Measurements from ENCODE around the gene TMEM183A. TPM values are rescaled to one million over a fixed set of nuclear protein-coding genes. Genes with fewer than 3 reads are reported as not detected.

Gene TMEM183A, protein sequence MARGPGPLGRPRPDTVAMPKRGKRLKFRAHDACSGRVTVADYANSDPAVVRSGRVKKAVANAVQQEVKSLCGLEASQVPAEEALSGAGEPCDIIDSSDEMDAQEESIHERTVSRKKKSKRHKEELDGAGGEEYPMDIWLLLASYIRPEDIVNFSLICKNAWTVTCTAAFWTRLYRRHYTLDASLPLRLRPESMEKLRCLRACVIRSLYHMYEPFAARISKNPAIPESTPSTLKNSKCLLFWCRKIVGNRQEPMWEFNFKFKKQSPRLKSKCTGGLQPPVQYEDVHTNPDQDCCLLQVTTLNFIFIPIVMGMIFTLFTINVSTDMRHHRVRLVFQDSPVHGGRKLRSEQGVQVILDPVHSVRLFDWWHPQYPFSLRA
- 10 to 100 TPM; 67.8 to 74.0 (median 71.2) TPM for polyA plus RNA-seq (ENCODE audit: insufficient read depth in 1 of 5, insufficient read length in 5 of 5, low replicate concordance in 1 of 5)
- long read RNA-seq, donor 1, transcript TMEM183A-201 (8 exons, 3,019 nt): major isoform, 12 of 60 reads
- long read RNA-seq, donor 1, partial matches to known transcripts: 40 of 60 reads
- long read RNA-seq, donor 1, other reads (novel, unspliced or antisense): 8 of 60 reads
- long read RNA-seq, donor 2, transcript TMEM183A-201 (8 exons, 3,019 nt): major isoform, 9 of 22 reads
- long read RNA-seq, donor 2, partial matches to known transcripts: 13 of 22 reads
- long read RNA-seq, donor 2, other reads (novel, unspliced or antisense): 0 of 22 reads
- long read RNA-seq, donor 3, transcript TMEM183A-201 (8 exons, 3,019 nt): major isoform, 11 of 34 reads
- long read RNA-seq, donor 3, partial matches to known transcripts: 23 of 34 reads
- long read RNA-seq, donor 3, other reads (novel, unspliced or antisense): 0 of 34 reads
- long read RNA-seq, donor 4, transcript TMEM183A-201 (8 exons, 3,019 nt): major isoform, 10 of 26 reads
- long read RNA-seq, donor 4, partial matches to known transcripts: 16 of 26 reads
- long read RNA-seq, donor 4, other reads (novel, unspliced or antisense): 0 of 26 reads
- long read RNA-seq, donor 5, transcript TMEM183A-201 (8 exons, 3,019 nt): major isoform, 18 of 62 reads
- long read RNA-seq, donor 5, partial matches to known transcripts: 30 of 62 reads
- long read RNA-seq, donor 5, other reads (novel, unspliced or antisense): 13 of 62 reads
- long read RNA-seq, donor 6, transcript TMEM183A-201 (8 exons, 3,019 nt): major isoform, 21 of 45 reads
- long read RNA-seq, donor 6, partial matches to known transcripts: 18 of 45 reads
- long read RNA-seq, donor 6, other reads (novel, unspliced or antisense): 5 of 45 reads
- long read RNA-seq, donor 7, transcript TMEM183A-201 (8 exons, 3,019 nt): major isoform, 14 of 43 reads
- long read RNA-seq, donor 7, partial matches to known transcripts: 21 of 43 reads
- long read RNA-seq, donor 7, other reads (novel, unspliced or antisense): 7 of 43 reads
- long read RNA-seq, donor 8, partial matches to known transcripts: 5 of 10 reads
- long read RNA-seq, donor 8, other reads (novel, unspliced or antisense): 0 of 10 reads

GRCh38 chr1:203006948-203007871 lies at the start of gene TMEM183A:
TSS of gene TMEM183A (plus strand) at chr1:203007374. CDS start at chr1:203007466, 92 bp downstream.
- DNase-seq: peak; percentile 95 to 96

DNA sequence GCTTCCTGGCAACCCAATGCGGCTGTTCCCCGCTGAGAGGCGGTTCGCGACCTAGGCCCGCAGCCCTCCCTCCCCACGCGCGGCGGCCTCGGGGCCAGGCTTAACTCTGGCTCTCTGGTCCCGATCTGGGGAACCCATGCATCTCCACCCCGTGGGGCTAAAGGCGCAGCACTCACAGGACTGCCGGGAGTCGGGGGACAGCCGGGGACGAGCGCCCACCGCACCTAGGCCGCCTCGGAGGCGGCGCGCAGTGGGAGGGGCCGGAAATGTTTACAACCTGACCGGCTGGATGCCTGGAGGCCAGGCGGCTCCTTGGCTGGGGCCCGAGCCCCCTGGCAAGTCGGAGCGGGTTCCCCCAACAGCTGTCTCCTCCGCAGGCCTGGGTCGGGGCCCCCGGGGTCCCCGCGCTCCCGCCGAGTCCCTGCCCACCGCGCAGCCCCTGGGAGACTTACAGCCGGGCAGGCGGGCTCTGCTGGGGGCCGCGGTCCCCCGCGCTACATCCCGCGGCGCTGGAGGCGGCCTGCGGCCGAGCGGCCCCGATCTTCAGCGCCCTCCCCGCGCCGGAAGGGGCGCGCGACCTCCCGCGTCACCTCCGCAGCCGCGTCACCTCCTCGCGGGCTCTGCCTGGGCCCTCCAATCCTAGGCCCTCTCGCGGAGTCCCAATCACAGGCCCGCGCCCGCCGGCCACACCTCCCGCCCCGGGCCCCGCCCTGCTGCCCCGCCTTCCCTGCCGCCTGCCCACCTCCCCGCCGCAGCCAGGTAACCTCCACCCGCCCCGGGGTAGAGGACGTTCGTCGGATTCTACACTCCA lies 49.2 kb upstream of the TMEM183A start, which contains the start of gene ADIPOR1:
ADIPOR1 (minus strand) TSS at position 580 of the 811 bp plus-strand sequence. CDS start 7,242 bp downstream, outside the sequence.
- peak; percentile 86 to 89 for DNase-seq

DNA sequence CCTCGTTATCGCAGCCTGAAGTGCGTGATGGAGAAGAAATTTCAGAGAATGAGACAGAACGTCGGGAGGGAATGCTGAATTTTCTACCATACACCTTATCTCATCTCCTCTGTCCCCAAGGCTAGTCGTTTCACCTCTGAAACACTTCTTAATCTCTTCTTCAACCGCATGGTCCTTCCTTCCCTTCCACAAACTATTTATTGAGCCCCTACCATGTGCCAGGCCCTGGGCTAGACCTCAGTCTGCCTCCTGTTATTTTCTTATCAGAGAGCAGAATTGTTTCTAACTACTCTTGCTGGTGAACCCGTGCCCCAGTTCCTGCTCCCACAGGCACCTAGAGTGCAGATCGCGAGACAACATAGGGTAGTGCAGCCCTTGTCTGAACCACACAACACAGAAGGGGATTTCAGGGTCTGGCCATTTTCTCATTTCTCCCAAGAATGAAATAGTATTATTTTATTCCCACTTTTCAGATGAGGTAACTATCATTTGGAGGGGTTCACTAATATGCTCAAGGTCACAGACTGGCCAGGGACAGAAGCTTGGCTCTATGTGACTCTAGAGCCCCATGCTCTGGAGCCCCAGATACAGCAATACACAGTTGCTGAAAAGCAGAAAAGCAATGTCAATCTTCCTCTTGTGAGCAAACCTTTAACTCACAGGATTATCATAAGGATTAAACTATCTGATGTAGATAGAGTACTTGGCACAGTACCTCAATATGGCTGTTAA lies 48.5 kb upstream of the TMEM183A start:
- DNase-seq: no peak

DNA sequence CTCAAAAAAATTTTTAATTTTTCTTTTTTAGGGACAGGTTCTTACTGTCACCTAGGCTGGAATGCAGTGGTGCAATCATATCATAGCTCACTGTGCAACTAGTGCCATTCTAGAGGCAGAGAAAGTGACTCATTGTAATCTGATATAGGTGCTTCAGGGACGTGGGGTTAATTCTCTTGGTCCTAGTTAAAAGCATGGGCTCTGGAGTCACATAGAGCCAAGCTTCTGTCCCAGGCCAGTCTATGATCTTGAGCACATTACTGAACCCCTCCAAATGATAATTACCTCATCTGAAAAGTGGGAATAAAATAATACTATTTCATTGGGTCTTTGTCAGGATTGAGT lies 47.9 kb upstream of the TMEM183A start:
- no peak for DNase-seq

DNA sequence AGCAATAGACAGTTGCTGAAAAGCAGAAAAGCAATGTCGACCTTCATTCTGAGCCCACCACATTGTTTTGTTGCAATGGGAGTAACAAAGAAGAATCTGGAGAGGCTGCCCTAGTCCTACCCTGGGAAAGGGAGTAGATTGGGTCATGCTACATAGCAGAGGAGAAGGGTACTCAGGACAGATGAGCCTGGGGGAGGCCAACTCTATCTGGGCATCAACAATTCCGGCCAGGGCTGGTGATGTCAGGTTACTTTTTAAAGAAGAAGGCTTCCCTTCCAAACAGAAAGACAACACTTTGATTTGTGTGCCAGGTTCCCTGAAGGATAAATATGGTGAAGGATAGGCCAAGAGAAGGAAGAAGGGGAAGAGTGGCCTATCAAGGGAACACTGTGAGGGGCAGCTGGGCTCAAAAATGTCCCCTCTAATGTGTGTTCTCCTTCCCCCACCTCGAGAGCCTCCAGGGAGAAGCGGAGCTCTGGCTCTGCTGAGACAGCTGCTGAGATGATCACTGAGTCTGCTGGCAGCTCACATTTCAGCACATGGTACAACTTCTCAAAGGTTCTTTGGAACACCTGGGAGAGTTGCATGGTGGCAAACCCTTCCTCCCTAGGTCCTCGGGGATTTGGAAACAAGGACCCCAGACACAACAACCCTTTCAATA lies 45.8 kb upstream of the TMEM183A start:
- DNase-seq: no peak

- DNase-seq: no peak
Observed at GRCh38 chr1:202964791-202965410, 42.3 kb upstream of the TMEM183A start.

DNA sequence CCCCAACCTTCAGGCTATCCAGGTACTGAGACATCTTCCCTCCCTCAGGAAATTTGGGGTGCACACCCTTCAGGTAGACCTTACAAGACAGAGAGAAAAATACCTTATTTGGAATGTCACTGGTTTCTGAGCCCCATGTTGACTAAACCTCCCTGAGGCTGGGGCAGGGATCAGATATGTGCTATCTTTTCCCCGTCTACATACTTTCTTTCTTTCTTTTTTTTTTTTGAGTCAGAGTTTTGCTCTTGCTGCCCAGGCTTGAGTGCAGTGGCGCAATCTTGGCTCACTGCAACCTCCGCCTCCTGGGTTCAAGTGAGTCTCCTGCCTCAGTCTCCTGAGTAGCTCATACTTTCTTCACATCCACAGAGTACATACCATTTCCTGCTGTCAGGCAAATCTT lies 41.8 kb upstream of the TMEM183A start:
- no peak for DNase-seq

DNA sequence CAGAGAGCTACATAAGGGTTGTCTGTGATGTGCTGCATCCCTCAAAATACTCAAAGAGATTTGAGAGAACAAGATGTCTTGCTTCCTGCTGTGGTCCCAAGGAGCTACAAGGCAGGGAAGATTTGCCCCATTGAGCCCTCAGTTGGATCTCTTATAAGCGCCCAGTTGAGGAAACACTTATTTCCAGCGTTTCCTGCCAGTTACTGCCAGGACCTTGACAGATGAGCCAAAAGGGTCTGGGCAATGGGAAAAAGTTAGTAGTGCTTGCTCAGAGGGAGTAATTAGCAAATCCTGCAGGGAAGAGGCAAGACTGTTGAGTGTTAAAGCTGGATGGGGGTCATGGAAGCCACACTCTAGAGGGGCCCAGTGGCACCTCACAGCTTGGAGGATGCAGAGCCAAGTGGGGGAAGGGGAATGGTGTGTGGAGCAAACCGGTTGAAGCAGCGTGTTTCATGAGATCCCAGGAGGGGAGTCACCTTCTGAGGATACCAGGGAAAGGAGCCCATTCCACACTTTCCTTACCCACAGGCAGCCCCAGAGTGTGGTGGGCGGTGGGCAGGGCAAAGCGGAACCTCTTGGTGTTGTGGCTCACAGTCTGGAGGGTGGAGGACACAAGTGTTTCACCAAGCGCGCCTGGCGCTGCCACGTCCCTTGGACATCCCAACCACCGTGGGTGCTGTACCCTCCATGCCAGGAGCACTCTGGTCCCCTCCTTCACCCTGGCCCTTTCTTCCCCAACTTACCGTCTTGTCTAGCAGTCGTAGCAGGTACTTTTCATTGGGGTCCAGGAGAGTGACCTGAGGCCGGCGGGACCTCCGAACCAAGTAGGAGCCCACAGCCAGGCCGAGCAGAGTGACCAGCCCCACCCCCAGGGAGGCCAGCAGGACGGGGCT lies 40.9 kb upstream of the TMEM183A start:
- no peak for DNase-seq

DNA sequence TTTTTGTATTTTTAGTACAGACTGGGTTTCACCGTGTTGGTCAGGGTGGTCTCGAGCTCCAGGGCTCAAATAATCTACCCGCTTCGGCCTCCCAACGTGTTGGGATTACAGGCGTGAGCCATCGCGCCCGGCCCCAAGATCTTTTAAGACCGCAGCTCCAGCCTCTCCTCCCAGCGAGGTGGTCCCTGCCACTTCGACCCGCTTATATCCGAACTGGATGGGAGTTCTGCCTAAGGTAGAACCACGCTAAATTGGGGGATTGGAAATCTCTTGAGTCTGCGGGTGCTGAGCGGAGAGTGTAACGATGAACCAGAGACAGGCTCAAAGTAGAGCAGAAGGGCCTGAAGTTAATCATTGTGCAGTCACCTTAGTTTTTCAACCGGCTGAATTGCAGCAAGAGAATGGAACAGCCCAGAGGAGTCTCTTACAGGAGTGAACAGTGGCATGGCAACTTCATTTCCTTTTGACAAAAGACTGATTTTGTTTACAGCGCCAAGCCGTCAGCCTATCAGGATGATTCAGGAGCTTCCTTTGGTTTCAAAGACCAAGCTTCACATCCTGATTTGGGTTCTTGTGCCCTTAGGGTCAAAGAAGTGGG lies 39.4 kb upstream of the TMEM183A start:
- DNase-seq: peak in 1 of 2 donors; percentile 17

DNA sequence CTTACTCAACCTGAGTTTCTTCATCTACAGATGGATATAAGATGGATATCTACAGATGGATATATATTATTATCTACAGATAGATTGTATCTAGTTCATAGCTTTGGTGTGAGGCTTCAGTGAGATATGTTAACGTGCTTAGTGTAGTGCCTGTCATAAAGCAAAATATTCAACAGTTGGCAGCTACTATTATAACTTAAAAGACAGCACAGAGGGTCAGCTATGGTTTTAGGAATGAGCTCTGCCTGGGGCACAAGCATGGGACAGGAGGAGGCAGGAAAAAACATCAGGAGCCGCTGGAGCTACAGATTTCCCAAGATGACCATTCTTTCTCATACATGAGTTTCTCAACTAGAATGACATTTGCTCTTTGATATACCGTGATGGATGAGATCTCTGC lies 38.8 kb upstream of the TMEM183A start:
- DNase-seq: no peak

- DNase-seq: peak; percentile 17 to 38
Observed at GRCh38 chr1:202968895-202969295, 38.3 kb upstream of the TMEM183A start.

DNA sequence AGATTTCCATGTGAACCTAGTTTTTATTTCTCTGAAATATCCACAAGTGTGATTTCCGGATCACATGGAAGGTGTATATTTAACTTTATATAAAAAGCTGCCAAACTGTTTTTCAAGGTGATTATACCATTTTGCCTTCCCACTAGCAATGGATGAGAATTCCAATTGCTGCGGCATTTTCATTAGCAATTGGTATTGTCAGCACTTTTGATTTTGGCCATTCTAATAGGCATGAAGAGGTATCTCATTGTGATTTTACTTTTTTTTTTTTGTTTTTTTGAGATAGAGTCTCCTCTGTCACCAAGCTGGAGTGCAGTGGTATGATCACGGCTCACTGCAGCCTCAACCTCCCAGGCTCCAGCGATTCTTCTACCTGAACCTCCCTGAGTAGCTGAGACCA lies 35.1 kb upstream of the TMEM183A start:
- DNase-seq: no peak

- DNase-seq: no peak
Observed at GRCh38 chr1:202974856-202975255, 32.3 kb upstream of the TMEM183A start.

DNA sequence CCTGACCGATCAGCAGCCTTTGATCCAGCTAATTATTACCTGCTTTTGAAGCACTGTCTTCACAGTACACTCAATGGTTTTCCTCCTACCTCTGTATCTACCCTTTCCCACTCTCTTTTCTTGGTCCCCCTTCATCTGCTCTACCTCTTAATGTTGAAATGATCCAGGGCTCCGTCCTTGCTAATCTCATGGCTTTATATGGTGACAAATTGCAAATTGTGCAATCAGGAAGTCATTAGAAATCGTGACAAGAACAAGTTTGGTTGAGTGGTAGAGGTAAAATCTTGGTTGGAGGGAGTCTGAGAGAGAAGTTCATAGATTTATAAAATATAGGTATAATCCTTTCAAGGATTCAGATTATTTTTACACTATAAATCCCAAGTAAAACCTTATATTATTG lies 30.5 kb upstream of the TMEM183A start:
- DNase-seq: no peak

DNA sequence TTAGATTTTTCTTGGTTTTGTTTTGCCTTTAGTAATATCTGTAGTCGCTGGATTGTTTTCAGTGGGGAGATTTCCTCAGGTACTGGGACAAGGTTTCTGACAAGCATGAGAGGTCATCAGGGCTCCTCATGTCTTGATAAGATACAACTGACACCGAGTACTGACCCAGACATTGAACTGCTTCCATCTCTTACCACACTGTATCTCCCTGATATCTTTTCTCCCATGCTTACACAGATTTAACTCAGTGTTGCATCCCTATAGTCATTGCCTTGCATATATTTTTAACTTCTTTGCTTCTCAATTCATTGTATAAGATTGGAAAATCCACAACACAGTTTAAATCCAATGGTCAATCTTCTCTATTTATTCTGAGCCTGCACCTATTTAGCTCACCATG lies 27.7 kb upstream of the TMEM183A start:
- DNase-seq: no peak

GRCh38 chr1:202981939-202982338 lies 25.2 kb upstream of the TMEM183A start:
- DNase-seq: no peak

Measured in right lung (tissue), 10 donors.